HG02884 (cell line): ENCODE data around the gene SCUBE3.

ENCODE experiments used
- ATAC-seq: cut with Tn5 transposase; IDR thresholded peaks from one replicate; pipeline ENCODE4 v1.9.1; 2021; ENCODE audit warnings: mild to moderate bottlenecking, moderate library complexity; ENCODE audit not compliant: unreplicated experiment

SCUBE3 gene

DNA sequence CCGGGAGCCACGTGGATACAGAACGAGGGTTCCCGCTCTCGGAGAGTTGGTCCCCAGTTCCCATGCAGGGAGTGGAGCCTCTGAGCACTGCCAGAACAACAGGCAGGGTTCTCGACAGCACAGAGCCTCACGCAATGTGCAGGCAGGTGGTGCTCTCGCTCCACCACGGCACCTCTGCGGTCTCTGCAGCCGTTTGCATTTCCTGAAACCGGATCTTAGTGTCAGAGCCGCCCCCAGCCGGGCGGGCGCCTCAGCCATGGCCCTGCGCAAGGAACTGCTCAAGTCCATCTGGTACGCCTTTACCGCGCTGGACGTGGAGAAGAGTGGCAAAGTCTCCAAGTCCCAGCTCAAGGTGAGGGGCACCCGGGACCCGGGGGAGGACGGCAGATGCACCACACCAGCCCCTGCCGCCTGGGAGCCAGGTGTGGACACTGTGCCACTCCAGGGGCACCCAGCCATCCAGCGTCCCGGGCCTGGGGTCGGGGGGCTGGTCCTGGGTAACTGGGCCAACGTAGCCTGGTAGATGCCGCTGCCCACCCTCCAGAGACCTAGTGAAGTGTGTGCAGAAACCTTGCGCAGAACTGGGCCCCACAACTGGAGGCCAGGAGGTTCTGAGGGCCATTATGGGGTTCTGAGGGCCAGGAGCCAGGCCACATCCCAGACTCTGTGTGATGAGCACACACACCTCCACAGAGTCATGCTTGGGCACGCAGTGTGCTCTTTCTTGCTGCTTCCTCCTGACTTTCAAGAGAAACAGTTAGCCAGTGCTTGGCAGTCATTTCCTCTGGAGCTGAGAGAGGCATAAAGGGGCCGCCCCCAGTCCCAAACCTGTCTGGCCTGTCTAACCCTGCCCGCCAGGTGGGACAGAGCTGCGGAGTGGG lies 84.1 kb downstream of the SCUBE3 start, which contains the start of gene DEF6:
DEF6 (plus strand) TSS at position 218 of the 881 bp plus-strand sequence; CDS start at position 257, 39 bp downstream.
- peak; percentile 86 for ATAC-seq

DNA sequence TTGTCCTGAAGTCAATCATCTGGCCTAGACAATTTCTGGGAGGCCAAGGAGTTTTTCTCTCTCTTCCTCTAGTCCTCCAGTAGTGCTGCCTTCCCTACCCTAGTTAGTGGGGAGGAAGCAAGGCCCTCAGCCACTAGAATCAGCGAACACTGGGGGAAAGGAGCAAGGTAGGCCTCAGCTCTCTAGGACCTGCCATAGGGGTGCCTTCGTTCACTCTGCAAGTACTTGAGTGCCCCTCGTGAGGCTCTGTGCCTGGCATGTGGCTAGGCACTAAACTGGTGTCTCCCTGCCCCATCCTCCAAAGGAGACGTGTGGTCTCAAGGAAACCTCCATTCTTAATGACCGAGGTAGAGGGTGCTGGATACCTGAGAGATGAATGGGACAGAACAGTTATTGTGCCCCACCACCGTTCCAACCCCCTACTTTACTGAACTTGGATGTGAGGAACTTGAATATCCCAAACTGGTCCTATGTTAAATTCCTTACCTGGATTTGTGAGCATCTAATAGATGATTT lies 84.9 kb downstream of the SCUBE3 start:
- no peak for ATAC-seq

DNA sequence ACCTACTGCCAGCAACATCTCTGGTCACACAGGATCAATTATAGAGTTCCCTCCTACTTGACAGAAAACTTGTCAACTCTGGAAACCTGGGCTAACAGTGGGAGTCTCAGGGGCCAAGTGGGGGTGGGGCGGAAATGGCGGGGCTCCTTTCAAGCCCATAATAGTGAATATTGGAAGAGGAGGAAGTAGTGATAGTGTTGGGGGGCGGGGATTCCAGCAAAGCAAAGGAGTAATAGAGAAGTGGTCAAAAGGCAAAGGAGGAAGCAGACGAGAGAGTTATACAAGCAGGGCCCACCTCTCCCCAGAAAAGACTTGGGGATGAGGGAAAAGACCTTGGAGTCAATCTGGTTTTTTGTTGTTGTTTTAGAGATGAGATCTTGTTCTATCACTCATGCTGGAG lies 85.9 kb downstream of the SCUBE3 start:
- ATAC-seq: no peak

DNA sequence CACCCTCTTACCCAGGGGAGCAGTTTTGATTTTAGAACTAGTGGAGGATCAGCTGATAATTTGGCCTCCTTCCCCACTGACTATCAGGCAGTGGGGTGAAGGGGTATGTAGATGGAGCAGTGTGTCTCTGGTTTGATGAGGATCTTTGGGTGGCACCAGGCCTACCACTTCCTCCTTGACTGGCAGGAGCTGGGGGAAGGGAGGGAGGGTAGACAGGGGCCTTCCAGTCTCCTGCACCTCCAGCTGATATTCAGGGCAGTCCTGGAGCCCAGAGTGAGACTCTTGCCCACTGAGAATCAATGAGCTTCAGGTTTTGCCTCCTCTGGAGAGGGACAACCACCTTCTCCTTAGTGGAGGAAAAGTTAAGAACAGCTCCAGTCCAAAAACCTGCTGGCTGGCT lies 87.1 kb downstream of the SCUBE3 start:
- no peak for ATAC-seq
